Right cardiac atrium (tissue), 5 donors: ENCODE data around the gene TMEM178B. TPM values are rescaled to one million over a fixed set of nuclear protein-coding genes. Genes with fewer than 3 reads are reported as not detected.
"Not testable (repeated sequence)": the region's sequence is repeated elsewhere in the genome, so short reads cannot be mapped to it uniquely, and the experiment has no call there.

ENCODE experiments used
- ATAC-seq, 2 donors: fragments of 200-7000 bp; cut with Tn5 transposase; one replicate each; pipeline versions ENCODE4 v1.8.0 to v1.9.1; 2020; ENCODE audit warnings: moderate library complexity in 2 of 2, mild to moderate bottlenecking in 1 of 2
- DNase-seq, 3 donors: peaks; one replicate each; pipeline ENCODE4 v3.0.0-alpha.2; 2020
- H3K27ac ChIP-seq: one replicate; pipeline ENCODE4 v1.5.1; 2013; ENCODE audit warnings: mild to moderate bottlenecking, low read length, control low read depth, moderate library complexity
- H3K27me3 ChIP-seq: one replicate; pipeline ENCODE4 v1.6.1; 2013; ENCODE audit not compliant: control insufficient read depth, insufficient read depth
- H3K4me1 ChIP-seq: one replicate; pipeline ENCODE4 v1.6.1; 2013; ENCODE audit warnings: low read length; ENCODE audit not compliant: control insufficient read depth, insufficient read depth
- H3K4me3 ChIP-seq: one replicate; pipeline ENCODE4 v1.5.1; 2013; ENCODE audit warnings: low read length, control low read depth
- H3K9me3 ChIP-seq: one replicate; pipeline ENCODE4 v1.6.1; 2013; ENCODE audit warnings: low read length; ENCODE audit not compliant: control insufficient read depth
- WGBS: extraction: QIAGEN DNeasy Blood & Tissue Kit; methylation state at CpG from one replicate; pipeline ENCODE4 v1.1.7; 2013; 5-methylcytosine and 5-hydroxymethylcytosine counted together
- intact Hi-C, 4 donors: fragments of 100-400 bp; cut with DNase I; formaldehyde crosslinking; loops; one replicate each; pipeline versions ENCODE4 v1.11.0 to v1.14.0; 2022 to 2023
- polyA plus RNA-seq: library from polyadenylated mRNA; stranded (reverse); fragments of 200-250 nt; gene quantifications from one replicate; pipeline ENCODE4 v1.2.3, GENCODE V29; 2013
- total RNA-seq, 4 donors: library from RNA; stranded (reverse); fragmentation: NEBNext Ultra II Directional; extraction: Animal tissue kit (Norgen Biotek cat#: 25700); gene quantifications; one replicate each; pipeline ENCODE4 v1.2.1, GENCODE V29; 2021
- donor health status: healthy with polysubstance abuse.
- donor health status: DM: no; HTN: yes; CAD: no.
- donor health status: DM: no; HTN: no; CAD: no.
- donor health status: DM: no; HTN: yes; CAD: no; lungs with severe emphysema.
- donor health status: DM: yes; HTN: yes; CAD: no.

TMEM178B gene
- total and polyA plus RNA-seq, 5 donors = 13.3 to 49.6 (median 35.0) TPM

- H3K27ac ChIP-seq, DNase-seq, H3K9me3 ChIP-seq, ATAC-seq, H3K4me1 ChIP-seq, H3K4me3 ChIP-seq, intact Hi-C loops, H3K27me3 ChIP-seq: not testable (repeated sequence)
- 94% methylated on average over 2 of the region's 2 CpGs for WGBS
Measured at GRCh38 chr7:141116661-141117060, 42.8 kb downstream of the TMEM178B start.

- DNase-seq = no peak
- 50% methylated on average over 6 of the region's 6 CpGs for WGBS
- Histone ChIP-seq H3K9me3 (no peaks in the 10 kb centered on the region), H3K27ac (no peak overlapping the region), H3K4me1 (no peaks in the 10 kb centered on the region), H3K27me3 (no peaks in the 10 kb centered on the region), H3K4me3 (no peak overlapping the region)
- intact Hi-C loops = no loop called here
- no peak for ATAC-seq
Measured at GRCh38 chr7:141118767-141119166, 44.9 kb downstream of the TMEM178B start.

- no peak overlapping the region for H3K27ac ChIP-seq
- H3K4me3 ChIP-seq = no peak overlapping the region
- WGBS = 86% methylated on average over 4 of the region's 4 CpGs
- H3K9me3 ChIP-seq = no peaks in the 10 kb centered on the region
- intact Hi-C loops = no loop called here
- DNase-seq (no peak), ATAC-seq (no peak)
- H3K27me3 ChIP-seq = no peaks in the 10 kb centered on the region
- no peaks in the 10 kb centered on the region for H3K4me1 ChIP-seq
Measured at GRCh38 chr7:141119187-141119586, 45.3 kb downstream of the TMEM178B start.

GRCh38 chr7:141122736-141123135 is 48.9 kb downstream of the TMEM178B start:
- no peaks in the 10 kb centered on the region for H3K27me3 ChIP-seq
- no peak for ATAC-seq
- H3K4me1 ChIP-seq = no peaks in the 10 kb centered on the region

GRCh38 chr7:141123522-141123921 is 49.7 kb downstream of the TMEM178B start:
- Histone ChIP-seq H3K4me1 (no peaks in the 10 kb centered on the region), H3K9me3 (no peaks in the 10 kb centered on the region), H3K27ac (no peak overlapping the region), H3K4me3 (no peak overlapping the region), H3K27me3 (no peaks in the 10 kb centered on the region)
- intact Hi-C loops = no loop called here
- no peak for ATAC-seq
- 96% methylated on average over 1 of the region's 1 CpG for WGBS
- DNase-seq = no peak

More at GRCh38 chr7:141122736-141123135, 48.9 kb downstream of the TMEM178B start:
- DNase-seq = no peak
- intact Hi-C loops = no loop called here
- no peak overlapping the region for H3K27ac ChIP-seq
- WGBS = 77% methylated on average over 2 of the region's 2 CpGs
- H3K4me3 ChIP-seq = no peak overlapping the region
- no peaks in the 10 kb centered on the region for H3K9me3 ChIP-seq

DNA sequence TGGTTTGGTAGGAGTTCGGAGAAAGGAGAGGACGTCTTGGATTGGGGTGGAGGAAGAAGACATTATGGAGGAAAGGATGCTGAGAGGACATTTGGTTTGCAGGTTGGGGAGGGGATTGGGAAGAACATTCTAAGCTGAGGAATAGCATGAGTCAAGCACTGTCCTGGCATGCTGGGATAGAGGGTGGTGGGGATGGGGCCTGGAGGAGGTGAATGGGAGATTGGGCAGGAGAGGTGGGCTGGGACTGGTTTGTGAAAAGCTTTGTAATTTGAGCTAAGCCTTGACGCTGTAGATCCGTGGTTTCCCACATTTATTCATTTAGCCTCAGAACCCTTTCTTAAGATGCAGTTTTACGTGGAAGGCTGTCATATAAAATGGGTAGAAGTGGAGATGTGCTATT is 52.2 kb downstream of the TMEM178B start:
- WGBS = 60% methylated on average over 5 of the region's 5 CpGs
- no peaks in the 10 kb centered on the region for H3K9me3 ChIP-seq
- no peak overlapping the region for H3K27ac ChIP-seq
- intact Hi-C loops = no loop called here
- H3K4me3 ChIP-seq = no peak overlapping the region
- no peaks in the 10 kb centered on the region for H3K4me1 ChIP-seq
- ATAC-seq (no peak), DNase-seq (no peak)
- H3K27me3 ChIP-seq = no peaks in the 10 kb centered on the region

DNA sequence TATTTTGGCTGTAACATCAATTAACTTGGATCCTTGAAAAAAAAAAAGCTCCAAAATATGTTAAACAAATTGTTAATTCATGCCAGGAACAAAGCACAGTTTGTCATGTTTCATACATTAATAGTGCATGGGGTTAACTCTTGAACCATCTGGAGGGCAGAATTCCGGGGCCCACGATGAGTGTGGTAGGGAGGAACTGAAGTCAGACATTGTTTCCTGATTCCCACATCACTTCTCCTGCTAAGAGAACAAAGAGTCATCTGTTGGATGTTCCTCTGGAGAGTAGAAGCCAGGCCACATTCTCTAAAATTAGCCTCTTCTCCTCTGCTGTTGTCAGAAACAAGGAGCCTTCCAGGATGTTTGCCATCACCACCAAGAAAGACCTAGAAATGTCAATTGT is 54.6 kb downstream of the TMEM178B start:
- Histone ChIP-seq H3K27ac (no peak overlapping the region), H3K4me1 (no peaks in the 10 kb centered on the region), H3K4me3 (no peak overlapping the region), H3K27me3 (no peaks in the 10 kb centered on the region), H3K9me3 (no peaks in the 10 kb centered on the region)
- no peak for DNase-seq
- intact Hi-C loops = no loop called here
- 29% methylated on average over 2 of the region's 2 CpGs for WGBS
- no peak for ATAC-seq

DNA sequence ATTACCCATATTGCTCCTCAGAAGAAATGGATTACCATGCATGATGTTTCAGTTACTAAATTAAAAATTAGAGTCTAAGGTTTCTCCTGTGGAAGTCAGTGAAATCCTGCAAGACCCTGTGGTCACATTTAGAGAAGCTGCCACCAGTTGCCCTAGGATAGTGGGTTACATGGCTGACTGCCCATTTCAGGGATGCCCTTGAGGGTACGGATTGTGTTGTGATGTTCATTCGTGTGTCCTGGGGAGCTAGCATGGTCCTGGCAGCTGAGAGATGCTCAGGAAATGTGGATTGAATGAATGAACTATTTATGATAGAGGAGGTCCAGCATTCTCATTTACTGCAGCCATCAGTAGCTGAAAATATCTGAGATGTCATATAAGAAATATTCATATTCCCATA is 55.1 kb downstream of the TMEM178B start:
- intact Hi-C loops = no loop called here
- Histone ChIP-seq H3K27ac (no peak overlapping the region), H3K27me3 (no peaks in the 10 kb centered on the region), H3K4me3 (no peak overlapping the region), H3K9me3 (no peaks in the 10 kb centered on the region), H3K4me1 (no peaks in the 10 kb centered on the region)
- no peak for ATAC-seq
- DNase-seq = no peak
- 67% methylated on average over 2 of the region's 2 CpGs for whole genome bisulfite sequencing

DNA sequence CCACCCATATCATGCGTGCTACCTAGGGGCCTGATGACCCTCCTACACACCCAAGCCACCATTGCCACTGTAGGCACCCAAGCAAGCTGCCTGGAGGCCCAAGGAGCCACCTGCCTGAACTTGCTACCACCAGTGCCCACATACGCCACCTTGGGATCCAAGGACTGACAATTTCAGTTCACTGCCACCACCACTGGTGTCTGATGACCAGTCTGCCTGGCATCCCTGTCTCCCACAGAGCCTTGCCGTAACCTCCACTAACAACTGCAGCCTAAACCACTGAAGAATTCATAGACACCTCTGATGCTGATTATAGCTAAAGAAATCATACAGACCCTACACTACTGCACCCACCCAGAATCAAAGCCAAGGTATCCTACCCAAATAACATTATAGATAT is 58.8 kb downstream of the TMEM178B start:
- 85% methylated on average over 3 of the region's 3 CpGs for WGBS
- Histone ChIP-seq H3K9me3 (no peaks in the 10 kb centered on the region), H3K4me1 (no peaks in the 10 kb centered on the region), H3K4me3 (no peak overlapping the region), H3K27ac (no peak overlapping the region), H3K27me3 (no peaks in the 10 kb centered on the region)
- intact Hi-C loops = no loop called here
- no peak for ATAC-seq
- DNase-seq = no peak

DNA sequence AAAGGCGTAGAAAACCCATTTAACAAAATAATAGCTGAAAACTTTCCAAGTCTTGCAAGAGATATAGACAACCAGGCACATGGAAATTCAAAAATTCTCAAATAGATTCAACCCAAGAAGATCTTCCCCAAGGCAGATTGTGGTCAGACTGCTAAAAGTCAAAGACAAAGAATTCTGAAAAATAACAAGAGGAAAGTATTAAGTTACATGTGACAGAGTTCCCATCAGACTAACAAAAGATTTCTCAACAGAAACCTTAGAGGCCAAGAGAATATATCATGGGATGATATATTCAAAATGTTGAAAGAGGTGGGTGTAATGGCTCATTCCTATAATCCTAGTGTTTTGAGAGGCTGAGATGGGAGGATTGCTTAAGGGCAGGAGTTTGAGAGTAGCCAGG is 59.8 kb downstream of the TMEM178B start:
- no peaks in the 10 kb centered on the region for H3K27me3 ChIP-seq
- WGBS = 92% methylated on average over 1 of the region's 1 CpG
- intact Hi-C loops = no loop called here
- H3K4me3 ChIP-seq = no peak overlapping the region
- H3K4me1 ChIP-seq = no peaks in the 10 kb centered on the region
- ATAC-seq (no peak), DNase-seq (no peak)
- H3K9me3 ChIP-seq = no peaks in the 10 kb centered on the region
- no peak overlapping the region for H3K27ac ChIP-seq

DNA sequence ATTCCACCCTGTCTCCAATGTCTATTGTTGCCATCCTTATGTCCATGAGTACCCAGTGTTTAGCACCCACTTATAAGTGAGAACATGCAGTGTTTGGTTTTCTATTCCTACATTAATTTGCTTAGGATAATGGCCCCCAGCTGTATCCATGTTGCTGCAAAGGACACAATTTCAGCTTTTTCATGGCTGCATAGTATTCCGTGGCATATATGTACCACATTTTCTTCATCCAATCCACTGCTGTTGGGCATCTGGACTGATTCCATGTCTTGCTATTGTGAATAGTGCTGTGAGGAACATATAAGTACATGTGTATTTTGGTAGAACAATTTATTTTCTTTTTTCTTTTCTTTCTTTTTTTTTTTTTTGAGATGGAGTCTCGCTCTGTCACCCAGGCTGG is 68.2 kb downstream of the TMEM178B start:
- no peak for DNase-seq
- no peaks in the 10 kb centered on the region for H3K9me3 ChIP-seq
- H3K4me1 ChIP-seq = no peaks in the 10 kb centered on the region
- H3K27ac ChIP-seq = no peak overlapping the region
- intact Hi-C loops = no loop called here
- 96% methylated on average over 2 of the region's 2 CpGs for WGBS
- H3K4me3 ChIP-seq = no peak overlapping the region
- no peaks in the 10 kb centered on the region for H3K27me3 ChIP-seq
- ATAC-seq = no peak

GRCh38 chr7:141144921-141145629 is 71.2 kb downstream of the TMEM178B start:
- ATAC-seq (no peak), DNase-seq (no peak)
- Histone ChIP-seq H3K27me3 (no peaks in the 10 kb centered on the region), H3K27ac (no peak overlapping the region), H3K4me1 (no peaks in the 10 kb centered on the region), H3K4me3 (no peak overlapping the region), H3K9me3 (no peaks in the 10 kb centered on the region)
- WGBS = 61% methylated on average over 4 of the region's 4 CpGs
- intact Hi-C loops = no loop called here
